Right kidney (tissue), 1 donor: Measurements from ENCODE around the gene ABCA1.
"Not testable (repeated sequence)": the region's sequence is repeated elsewhere in the genome, so short reads cannot be mapped to it uniquely, and the experiment has no call there.

Source experiments
- DNase-seq: peaks from one replicate; pipeline ENCODE4 v3.0.0-alpha.2; 2016

The ABCA1 gene

DNA sequence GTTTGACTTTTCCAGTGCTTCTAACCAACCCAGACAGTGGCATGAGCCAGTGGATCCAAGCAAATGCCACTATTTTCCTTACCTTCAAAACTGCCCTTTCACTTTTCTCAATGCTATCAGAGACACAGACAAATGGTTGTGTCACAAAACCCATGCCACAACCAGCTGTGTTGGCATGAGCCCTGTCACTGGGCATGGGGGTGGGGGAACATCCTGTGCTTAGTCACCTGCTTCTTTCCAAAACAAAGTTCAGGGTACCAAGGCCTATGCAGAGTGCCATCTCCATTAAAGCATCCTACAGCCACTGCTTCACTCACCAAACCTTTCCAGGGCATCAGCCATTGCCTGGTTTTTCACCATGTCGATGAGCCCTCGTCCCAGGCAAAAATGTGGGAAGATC, 133.9 kb downstream of the ABCA1 start:
- DNase-seq: no peak

DNA sequence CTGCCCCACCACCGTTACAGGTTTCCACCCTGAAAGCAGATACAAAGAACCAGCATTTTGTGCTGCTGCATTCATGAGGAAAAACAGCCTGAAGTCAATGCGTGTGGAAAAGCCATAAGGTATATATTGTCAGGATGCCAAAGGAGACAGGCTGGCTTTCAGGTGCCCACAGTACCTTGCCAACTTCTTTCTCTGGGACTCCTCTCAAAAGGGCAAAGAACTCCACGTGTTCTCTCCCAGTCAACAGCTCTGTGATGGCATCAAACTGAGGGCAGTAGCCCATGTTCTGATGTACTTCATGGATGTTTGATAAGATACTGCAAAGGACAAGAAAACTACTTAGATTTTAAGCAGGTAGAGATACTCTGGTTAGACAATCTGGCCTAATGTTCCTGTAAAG, 139.7 kb downstream of the ABCA1 start:
- DNase-seq: no peak

DNA sequence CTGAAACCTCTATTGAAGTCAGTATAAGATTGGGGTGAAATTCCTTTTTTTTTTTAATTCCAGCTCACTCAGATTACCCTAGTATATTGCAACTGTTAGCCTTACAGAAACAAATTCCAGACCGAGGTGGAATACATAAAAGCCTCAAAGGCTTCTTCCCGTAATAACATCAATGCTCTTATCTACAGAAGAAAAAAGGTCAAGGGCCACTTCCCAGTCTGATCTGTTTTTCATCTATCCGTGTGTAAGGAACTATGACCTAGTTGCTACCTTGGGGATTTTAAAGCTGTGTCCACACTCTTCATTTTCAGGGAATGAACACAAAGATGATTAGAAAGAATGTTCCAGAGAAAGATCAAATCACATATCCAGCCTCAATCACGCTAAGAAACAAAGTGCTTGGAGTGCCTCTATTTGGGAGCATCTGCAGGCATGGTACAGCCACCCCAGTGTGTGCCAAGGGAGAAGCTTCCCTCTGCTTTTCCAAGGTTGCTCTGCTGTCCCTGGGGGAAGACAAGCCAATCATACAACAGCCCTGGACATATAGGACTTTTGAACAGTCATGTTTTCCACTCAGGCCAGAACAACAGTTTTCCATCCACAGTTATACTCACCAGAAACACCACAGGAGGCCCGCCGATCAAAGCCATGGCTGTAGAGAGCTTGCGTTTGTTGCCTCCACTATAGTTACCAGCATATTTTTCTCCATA, 140.5 kb downstream of the ABCA1 start:
- DNase-seq: no peak

- no peak for DNase-seq
Measured at GRCh38 chr9:104786293-104786692, 141.7 kb downstream of the ABCA1 start.

- no peak for DNase-seq
Measured at GRCh38 chr9:104784098-104784497, 143.9 kb downstream of the ABCA1 start.

DNA sequence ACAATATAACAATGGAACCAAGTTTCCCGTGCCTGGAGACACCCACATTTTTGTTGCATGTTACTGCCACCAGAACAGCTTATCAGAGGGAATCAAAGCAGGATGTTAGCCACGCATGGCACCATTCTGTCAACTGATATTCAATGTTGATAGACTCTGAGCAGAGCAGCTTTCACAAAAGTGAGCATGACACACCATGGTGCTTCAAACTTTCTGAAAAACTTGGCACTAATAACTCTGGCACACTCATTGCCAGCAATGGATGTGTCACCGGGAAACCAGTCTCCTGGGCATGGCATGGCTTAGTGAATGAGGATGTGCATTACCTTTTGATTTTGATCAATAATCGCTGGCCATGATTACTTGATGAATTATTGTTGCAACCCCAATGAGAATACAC, 144.4 kb downstream of the ABCA1 start:
- no peak for DNase-seq

DNA sequence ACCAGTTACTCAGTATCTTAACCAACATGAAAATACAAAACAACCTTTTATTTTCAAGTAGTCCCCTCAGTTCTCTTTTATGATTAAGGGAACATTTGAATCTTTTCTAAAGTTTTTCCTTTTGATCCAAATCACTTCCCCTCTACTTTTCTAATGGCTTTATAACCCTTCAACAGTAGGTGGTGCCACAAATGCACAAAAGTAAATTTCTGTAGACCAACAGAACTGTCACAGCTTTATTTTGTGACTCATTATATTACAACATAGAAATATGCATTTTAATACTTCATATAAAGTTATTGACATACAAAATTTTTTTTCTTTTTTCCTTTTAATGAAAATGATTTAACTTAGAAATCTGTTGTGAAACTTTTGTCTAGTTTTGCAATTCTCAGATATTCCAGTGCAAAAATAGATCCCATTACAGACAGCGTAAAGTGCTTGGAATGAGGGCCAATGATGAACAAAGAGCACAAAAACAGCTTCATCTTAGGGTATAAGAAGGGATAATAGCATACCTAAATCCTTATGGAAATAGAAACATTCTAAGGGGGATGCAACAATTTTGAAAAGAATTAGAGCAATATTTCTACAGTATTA, 147.1 kb downstream of the ABCA1 start:
- DNase-seq: no peak

- no peak for DNase-seq
Measured at GRCh38 chr9:104779946-104780535, 147.9 kb downstream of the ABCA1 start.

DNA sequence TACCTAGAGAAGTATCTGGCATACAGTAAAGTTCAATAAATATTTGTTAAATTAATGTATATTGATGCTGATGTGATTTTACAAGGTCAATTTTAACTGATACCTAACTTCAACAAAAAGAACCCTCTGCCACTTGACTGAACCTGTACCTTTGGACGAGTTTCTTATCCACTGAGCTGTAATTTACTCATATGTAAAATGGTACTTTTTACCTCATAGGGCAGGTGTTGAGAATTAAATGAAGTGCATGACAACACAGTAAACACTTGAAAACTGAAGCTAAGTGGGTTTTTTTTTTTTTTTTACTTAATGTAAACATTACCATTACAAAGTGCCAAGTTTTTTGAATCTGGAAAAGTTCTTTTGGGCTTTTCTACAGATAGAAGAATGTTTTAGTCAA, 148.6 kb downstream of the ABCA1 start:
- no peak for DNase-seq

DNA sequence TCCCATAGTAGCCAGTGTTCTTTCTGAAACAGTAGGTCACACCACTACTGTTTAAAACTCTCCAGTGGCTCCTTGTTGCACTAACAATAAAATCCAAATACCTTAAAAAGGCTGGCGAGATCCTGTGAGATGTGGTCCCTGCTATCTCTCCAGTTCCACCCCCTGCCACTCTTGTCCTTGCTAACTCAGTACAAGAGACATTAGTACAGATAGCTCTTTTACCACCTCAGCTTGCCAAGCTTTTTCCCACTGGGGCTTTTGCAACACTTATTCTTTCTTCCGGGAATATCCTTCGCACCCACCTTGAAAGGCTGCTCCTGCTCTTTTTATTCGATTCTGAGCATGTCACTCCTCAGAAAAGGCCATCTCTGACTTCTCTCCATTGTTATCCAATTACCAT, 149.2 kb downstream of the ABCA1 start:
- DNase-seq: no peak

- DNase-seq: no peak
Measured at GRCh38 chr9:104776797-104777196, 151.2 kb downstream of the ABCA1 start.

GRCh38 chr9:104775976-104776375, 152.0 kb downstream of the ABCA1 start:
- DNase-seq: no peak

DNA sequence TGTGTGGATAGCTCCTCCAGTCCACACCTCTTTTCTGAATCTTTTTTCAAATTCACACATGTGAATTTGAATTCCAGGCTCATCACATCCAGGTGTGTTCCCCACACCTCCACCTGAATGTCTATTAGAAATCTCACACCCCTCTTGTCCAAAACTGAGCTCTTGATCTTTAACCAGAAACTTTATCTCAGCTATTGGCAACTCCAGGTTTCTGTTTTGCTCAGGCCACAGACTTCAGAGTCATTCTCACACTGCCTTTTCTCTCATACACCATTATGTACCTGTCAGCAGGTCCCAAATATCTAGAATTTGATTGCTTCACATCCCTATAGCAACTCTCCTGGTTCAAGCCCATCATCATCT, 152.4 kb downstream of the ABCA1 start:
- DNase-seq: no peak

DNA sequence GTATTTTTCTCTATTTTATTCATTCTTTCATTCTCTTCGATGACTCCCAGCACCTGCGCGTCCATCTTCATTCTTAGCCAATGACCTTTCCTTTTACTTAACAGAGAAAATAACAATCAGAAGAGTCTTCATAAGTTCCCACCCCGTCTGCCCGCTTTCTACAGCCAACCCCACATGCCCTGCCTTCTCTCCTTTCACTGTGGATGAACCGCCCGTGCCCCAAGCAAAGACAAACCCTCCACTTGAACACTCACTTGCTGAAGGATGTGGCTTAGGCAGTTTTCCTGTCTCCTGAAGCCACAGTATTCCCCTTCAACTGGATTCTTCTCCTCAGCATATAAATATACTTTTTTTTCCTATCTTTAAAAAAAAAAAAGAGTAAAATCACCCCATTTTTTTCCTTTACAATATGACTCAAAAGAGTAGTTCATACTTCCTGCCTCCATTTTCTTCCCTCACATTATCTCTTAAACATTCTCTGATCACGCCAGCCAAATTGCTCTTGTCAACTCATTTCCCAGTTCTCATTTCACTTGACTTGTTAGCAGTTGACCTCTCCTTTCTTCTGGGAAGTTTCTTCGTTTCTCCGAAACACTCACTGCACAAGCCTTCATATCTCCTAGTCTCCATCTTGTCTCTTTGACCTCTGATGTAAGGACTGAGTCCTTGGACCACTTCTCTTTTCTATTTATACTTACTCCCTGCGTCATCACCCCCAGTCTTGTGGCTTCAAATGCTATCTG, 153.0 kb downstream of the ABCA1 start:
- DNase-seq: no peak

DNA sequence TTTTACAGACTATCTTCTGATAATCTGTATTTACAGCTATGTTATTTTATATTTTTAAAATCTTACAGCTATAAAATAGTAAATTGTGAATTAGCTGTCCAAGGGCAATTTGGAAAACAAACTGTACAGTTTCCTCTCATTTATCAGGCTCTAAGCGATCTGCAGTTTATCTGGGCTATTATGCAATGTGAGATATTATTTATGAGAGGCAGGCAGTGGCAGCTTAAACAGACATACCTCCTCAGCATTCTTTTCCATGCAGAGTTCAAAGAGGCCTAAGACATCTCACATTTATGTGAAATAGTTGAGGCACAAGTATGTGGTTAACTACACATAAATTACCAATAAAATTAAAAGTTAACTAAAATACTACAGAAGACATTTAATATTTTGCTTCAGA, 153.8 kb downstream of the ABCA1 start:
- no peak for DNase-seq

- DNase-seq: no peak
Measured at GRCh38 chr9:104772714-104773510, 155.0 kb downstream of the ABCA1 start.

DNA sequence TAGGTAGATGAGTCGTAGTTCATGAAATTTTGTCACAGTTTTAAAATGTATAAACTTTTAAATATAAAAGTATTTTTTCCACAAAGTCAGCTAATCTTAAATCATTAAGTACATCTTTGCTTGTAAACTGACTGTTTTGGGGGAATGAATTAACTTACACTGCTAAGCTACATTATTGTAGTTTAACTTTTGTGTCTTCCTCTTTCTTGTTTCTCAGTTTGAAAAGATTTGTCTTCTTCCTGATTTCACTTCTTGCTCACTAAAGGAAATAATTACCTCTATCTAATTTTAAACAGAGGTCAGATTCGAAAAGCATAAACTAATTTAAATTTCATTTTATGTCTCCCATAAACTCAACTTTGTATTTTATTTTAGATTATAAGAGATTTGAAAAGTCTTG, 158.3 kb downstream of the ABCA1 start:
- no peak for DNase-seq

- not testable (repeated sequence) for DNase-seq
Measured at GRCh38 chr9:104769029-104769428, 158.9 kb downstream of the ABCA1 start.

- no peak for DNase-seq
Measured at GRCh38 chr9:104767507-104767906, 160.4 kb downstream of the ABCA1 start.

GRCh38 chr9:104766025-104766424, 161.9 kb downstream of the ABCA1 start:
- no peak for DNase-seq

GRCh38 chr9:104765138-104765537, 162.8 kb downstream of the ABCA1 start:
- no peak for DNase-seq

DNA sequence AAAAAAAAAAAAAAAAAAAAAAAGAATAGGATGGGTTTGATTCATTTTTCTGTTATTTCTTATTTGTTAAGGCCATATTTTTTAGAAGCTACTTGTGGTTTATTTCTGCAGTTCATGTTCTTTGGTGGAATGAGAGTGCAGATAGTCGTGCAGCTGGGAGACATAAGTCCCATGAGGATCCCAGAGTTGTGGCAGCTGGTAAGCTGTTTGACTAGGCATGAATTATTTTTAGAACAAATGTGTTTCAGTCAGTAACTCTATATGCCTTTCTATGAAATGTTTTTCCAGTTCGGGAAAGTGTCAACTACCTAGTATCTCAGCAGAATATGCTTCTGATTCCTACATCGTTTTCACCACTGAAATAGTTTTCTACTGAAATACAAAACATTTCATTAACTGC, 169.0 kb downstream of the ABCA1 start:
- DNase-seq: no peak
